ENCODE data around the gene PTRHD1.
"Not testable (repeated sequence)": the region's sequence is repeated elsewhere in the genome, so short reads cannot be mapped to it uniquely, and the experiment has no call there.

PTRHD1 gene

GRCh38 chr2:24836706-24837105 is 43.5 kb upstream of the PTRHD1 start:
- H3K4me3 ChIP-seq (ENCODE audit: low read length) = no peak overlapping the region
- H3K79me2 ChIP-seq (ENCODE audit: low read length) = no peaks in the 10 kb centered on the region
- H4K20me1 ChIP-seq (ENCODE audit: insufficient read depth, low read length) = no peaks in the 10 kb centered on the region
- H3K27me3 ChIP-seq (ENCODE audit: low read depth, low read length) = no peaks in the 10 kb centered on the region
- H3K4me2 ChIP-seq (ENCODE audit: low read length) = no peak overlapping the region
- no peaks in the 10 kb centered on the region for H3K9me3 ChIP-seq (ENCODE audit: insufficient read depth, low read length)
- TF ChIP-seq EZH2phosphoT487 (IDR thresholded peaks at IDR 0.05; ENCODE audit: low read depth) (no peak), CTCF (IDR thresholded peaks at IDR 0.05; ENCODE audit: low read depth, low read length) (no peak)
- H3K4me1 ChIP-seq (ENCODE audit: low read length) = no peaks in the 10 kb centered on the region
- no peak overlapping the region for H3K9ac ChIP-seq (ENCODE audit: low read length)
- H3K36me3 ChIP-seq (replicated peaks; ENCODE audit: low read depth, low read length) = peaks cover 66% of the 10 kb centered on the region
- no peak overlapping the region for H2AFZ ChIP-seq (ENCODE audit: low read depth, low read length)
- H3K27ac ChIP-seq (ENCODE audit: low read length) = no peak overlapping the region

- no peak overlapping the region for H3K27ac ChIP-seq (ENCODE audit: low read length)
- H3K36me3 ChIP-seq (replicated peaks; ENCODE audit: low read depth, low read length) = peaks cover 65% of the 10 kb centered on the region
- H3K4me3 ChIP-seq (ENCODE audit: low read length) = no peak overlapping the region
- TF ChIP-seq EZH2phosphoT487 (IDR thresholded peaks at IDR 0.05; ENCODE audit: low read depth) = no peak
- TF ChIP-seq CTCF (IDR thresholded peaks at IDR 0.05; ENCODE audit: low read depth, low read length) = no peak
- no peak overlapping the region for H3K9ac ChIP-seq (ENCODE audit: low read length)
- H3K4me2 ChIP-seq (ENCODE audit: low read length) = no peak overlapping the region
- no peaks in the 10 kb centered on the region for H3K9me3 ChIP-seq (ENCODE audit: insufficient read depth, low read length)
- no peak overlapping the region for H2AFZ ChIP-seq (ENCODE audit: low read depth, low read length)
- no peaks in the 10 kb centered on the region for H3K27me3 ChIP-seq (ENCODE audit: low read depth, low read length)
- no peaks in the 10 kb centered on the region for H3K79me2 ChIP-seq (ENCODE audit: low read length)
- no peaks in the 10 kb centered on the region for H4K20me1 ChIP-seq (ENCODE audit: insufficient read depth, low read length)
- no peaks in the 10 kb centered on the region for H3K4me1 ChIP-seq (ENCODE audit: low read length)
Observed at GRCh38 chr2:24836206-24836605, 43.0 kb upstream of the PTRHD1 start.

- not testable (repeated sequence) for H3K4me3 ChIP-seq (ENCODE audit: low read length); H2AFZ ChIP-seq (ENCODE audit: low read depth, low read length); H4K20me1 ChIP-seq (ENCODE audit: insufficient read depth, low read length); H3K27me3 ChIP-seq (ENCODE audit: low read depth, low read length); H3K9me3 ChIP-seq (ENCODE audit: insufficient read depth, low read length); H3K4me2 ChIP-seq (ENCODE audit: low read length); H3K9ac ChIP-seq (ENCODE audit: low read length); H3K27ac ChIP-seq (ENCODE audit: low read length); H3K79me2 ChIP-seq (ENCODE audit: low read length); H3K4me1 ChIP-seq (ENCODE audit: low read length)
- peaks cover 66% of the 10 kb centered on the region for H3K36me3 ChIP-seq (replicated peaks; ENCODE audit: low read depth, low read length)
Observed at GRCh38 chr2:24835411-24835810, 42.2 kb upstream of the PTRHD1 start.

- no peak overlapping the region for H3K27ac ChIP-seq (ENCODE audit: low read length)
- H3K36me3 ChIP-seq (replicated peaks; ENCODE audit: low read depth, low read length) = peaks cover 63% of the 10 kb centered on the region
Observed at GRCh38 chr2:24834733-24835395, 41.7 kb upstream of the PTRHD1 start.

More at GRCh38 chr2:24834733-24835395, 41.7 kb upstream of the PTRHD1 start:
- no peak for TF ChIP-seq EZH2phosphoT487 (IDR thresholded peaks at IDR 0.05; ENCODE audit: low read depth)
- TF ChIP-seq CTCF (IDR thresholded peaks at IDR 0.05; ENCODE audit: low read depth, low read length) = no peak
- H3K4me1 ChIP-seq (ENCODE audit: low read length) = no peaks in the 10 kb centered on the region
- H3K79me2 ChIP-seq (ENCODE audit: low read length) = no peaks in the 10 kb centered on the region
- H4K20me1 ChIP-seq (ENCODE audit: insufficient read depth, low read length) = no peaks in the 10 kb centered on the region
- H2AFZ ChIP-seq (ENCODE audit: low read depth, low read length) = no peak overlapping the region
- no peaks in the 10 kb centered on the region for H3K9me3 ChIP-seq (ENCODE audit: insufficient read depth, low read length)
- H3K27me3 ChIP-seq (ENCODE audit: low read depth, low read length) = no peaks in the 10 kb centered on the region
- no peak overlapping the region for H3K9ac ChIP-seq (ENCODE audit: low read length)
- H3K4me2 ChIP-seq (ENCODE audit: low read length) = no peak overlapping the region
- H3K4me3 ChIP-seq (ENCODE audit: low read length) = no peak overlapping the region

Measured in OCI-LY3 (cell line).